ENCODE measurements around the gene RPL3. TPM values are rescaled to one million over a fixed set of nuclear protein-coding genes. Genes with fewer than 3 reads are reported as not detected.
"Not testable (repeated sequence)": the region's sequence is repeated elsewhere in the genome, so short reads cannot be mapped to it uniquely, and the experiment has no call there.

The RPL3 gene
- total and polyA plus RNA-seq, 9 donors = 1,838 to 3,798 (median 3,309) TPM

- H3K4me1 ChIP-seq (ENCODE audit: control insufficient read depth, insufficient read depth, low read length) = peaks cover 26% of the 10 kb centered on the region
- H3K4me3 ChIP-seq (ENCODE audit: low read length) = peak overlapping the region; percentile 70
- H3K36me3 ChIP-seq (ENCODE audit: control insufficient read depth, insufficient read depth, low read length) = no peaks in the 10 kb centered on the region
- H3K27ac ChIP-seq (ENCODE audit: low read length) = peak overlapping the region; percentile 62
- 7% methylated on average over 6 of the region's 11 CpGs for WGBS (ENCODE audit: insufficient coverage)
- DNase-seq = peak; percentile 52
- peaks cover 1% of the 10 kb centered on the region for H3K27me3 ChIP-seq (ENCODE audit: control insufficient read depth, insufficient read depth, low read length)
- H3K9me3 ChIP-seq (replicated peaks; ENCODE audit: control insufficient read depth, low read depth, low read length) = no peaks in the 10 kb centered on the region
These were observed 29.6 kb upstream of the RPL3 start for GRCh38 chr22:39348909-39349505.

GRCh38 chr22:39345231-39345630 lies 25.8 kb upstream of the RPL3 start:
- H3K9me3 ChIP-seq (replicated peaks; ENCODE audit: control insufficient read depth, low read depth, low read length) = no peaks in the 10 kb centered on the region
- H3K4me3 ChIP-seq (ENCODE audit: low read length) = no peak overlapping the region
- H3K4me1 ChIP-seq (ENCODE audit: control insufficient read depth, insufficient read depth, low read length) = peaks cover 8% of the 10 kb centered on the region
- H3K36me3 ChIP-seq (ENCODE audit: control insufficient read depth, insufficient read depth, low read length) = no peaks in the 10 kb centered on the region
- H3K27me3 ChIP-seq (ENCODE audit: control insufficient read depth, insufficient read depth, low read length) = peaks cover 2% of the 10 kb centered on the region
- H3K27ac ChIP-seq (ENCODE audit: low read length) = no peak overlapping the region
- DNase-seq = no peak
- WGBS (ENCODE audit: insufficient coverage) = no CpG with 5 or more reads among the region's 4 CpGs

GRCh38 chr22:39344046-39344390 lies 24.6 kb upstream of the RPL3 start:
- peaks cover 4% of the 10 kb centered on the region for H3K4me1 ChIP-seq (ENCODE audit: control insufficient read depth, insufficient read depth, low read length)
- no peaks in the 10 kb centered on the region for H3K36me3 ChIP-seq (ENCODE audit: control insufficient read depth, insufficient read depth, low read length)
- DNase-seq = no peak
- WGBS (ENCODE audit: insufficient coverage) = 57% methylated on average over 8 of the region's 8 CpGs
- H3K27ac ChIP-seq (ENCODE audit: low read length) = no peak overlapping the region
- H3K27me3 ChIP-seq (ENCODE audit: control insufficient read depth, insufficient read depth, low read length) = peaks cover 2% of the 10 kb centered on the region
- H3K9me3 ChIP-seq (replicated peaks; ENCODE audit: control insufficient read depth, low read depth, low read length) = no peaks in the 10 kb centered on the region
- H3K4me3 ChIP-seq (ENCODE audit: low read length) = no peak overlapping the region

- H3K27me3 ChIP-seq (ENCODE audit: control insufficient read depth, insufficient read depth, low read length) = peaks cover 2% of the 10 kb centered on the region
These were observed 24.0 kb upstream of the RPL3 start for GRCh38 chr22:39343259-39344045.

GRCh38 chr22:39341179-39341578 lies 21.8 kb upstream of the RPL3 start:
- Histone ChIP-seq H3K36me3 (ENCODE audit: control insufficient read depth, insufficient read depth, low read length) (no peaks in the 10 kb centered on the region), H3K27ac (ENCODE audit: low read length) (no peak overlapping the region), H3K27me3 (ENCODE audit: control insufficient read depth, insufficient read depth, low read length) (peaks cover 2% of the 10 kb centered on the region), H3K9me3 (replicated peaks; ENCODE audit: control insufficient read depth, low read depth, low read length) (no peaks in the 10 kb centered on the region), H3K4me3 (ENCODE audit: low read length) (no peak overlapping the region), H3K4me1 (ENCODE audit: control insufficient read depth, insufficient read depth, low read length) (no peaks in the 10 kb centered on the region)
- WGBS (ENCODE audit: insufficient coverage) = 76% methylated on average over 2 of the region's 3 CpGs
- DNase-seq = no peak

More at GRCh38 chr22:39343259-39344045, 24.0 kb upstream of the RPL3 start:
- DNase-seq = peak; percentile 74
- Histone ChIP-seq H3K4me3 (ENCODE audit: low read length) (no peak overlapping the region), H3K27ac (ENCODE audit: low read length) (no peak overlapping the region), H3K36me3 (ENCODE audit: control insufficient read depth, insufficient read depth, low read length) (no peaks in the 10 kb centered on the region), H3K4me1 (ENCODE audit: control insufficient read depth, insufficient read depth, low read length) (no peaks in the 10 kb centered on the region), H3K9me3 (replicated peaks; ENCODE audit: control insufficient read depth, low read depth, low read length) (no peaks in the 10 kb centered on the region)
- 8% methylated on average over 4 of the region's 15 CpGs for WGBS (ENCODE audit: insufficient coverage)

- H3K36me3 ChIP-seq (ENCODE audit: control insufficient read depth, insufficient read depth, low read length) = not testable (repeated sequence)
- WGBS (ENCODE audit: insufficient coverage) = 100% methylated on average over 3 of the region's 7 CpGs
These were observed 20.4 kb upstream of the RPL3 start for GRCh38 chr22:39339775-39340174.

GRCh38 chr22:39336411-39336810 lies 17.0 kb upstream of the RPL3 start:
- DNase-seq = no peak
- Histone ChIP-seq H3K4me1 (ENCODE audit: control insufficient read depth, insufficient read depth, low read length) (no peaks in the 10 kb centered on the region), H3K36me3 (ENCODE audit: control insufficient read depth, insufficient read depth, low read length) (no peaks in the 10 kb centered on the region), H3K9me3 (replicated peaks; ENCODE audit: control insufficient read depth, low read depth, low read length) (no peaks in the 10 kb centered on the region), H3K27ac (ENCODE audit: low read length) (no peak overlapping the region), H3K4me3 (ENCODE audit: low read length) (no peak overlapping the region), H3K27me3 (ENCODE audit: control insufficient read depth, insufficient read depth, low read length) (no peaks in the 10 kb centered on the region)
- 81% methylated on average over 3 of the region's 5 CpGs for WGBS (ENCODE audit: insufficient coverage)

More at GRCh38 chr22:39339775-39340174, 20.4 kb upstream of the RPL3 start:
- H3K27me3 ChIP-seq (ENCODE audit: control insufficient read depth, insufficient read depth, low read length); H3K4me1 ChIP-seq (ENCODE audit: control insufficient read depth, insufficient read depth, low read length); H3K4me3 ChIP-seq (ENCODE audit: low read length); DNase-seq; H3K27ac ChIP-seq (ENCODE audit: low read length); H3K9me3 ChIP-seq (replicated peaks; ENCODE audit: control insufficient read depth, low read depth, low read length): not testable (repeated sequence)

GRCh38 chr22:39332441-39333064 lies 13.1 kb upstream of the RPL3 start:
- WGBS (ENCODE audit: insufficient coverage) = no CpG with 5 or more reads among the region's 5 CpGs
- H3K4me1 ChIP-seq (ENCODE audit: control insufficient read depth, insufficient read depth, low read length) = no peaks in the 10 kb centered on the region
- H3K27me3 ChIP-seq (ENCODE audit: control insufficient read depth, insufficient read depth, low read length) = no peaks in the 10 kb centered on the region
- peak overlapping the region; percentile 35 for H3K27ac ChIP-seq (ENCODE audit: low read length)
- no peaks in the 10 kb centered on the region for H3K36me3 ChIP-seq (ENCODE audit: control insufficient read depth, insufficient read depth, low read length)
- no peak overlapping the region for H3K4me3 ChIP-seq (ENCODE audit: low read length)
- DNase-seq = peak; percentile 45
- H3K9me3 ChIP-seq (replicated peaks; ENCODE audit: control insufficient read depth, low read depth, low read length) = no peaks in the 10 kb centered on the region

- H3K27ac ChIP-seq (ENCODE audit: low read length); H3K4me3 ChIP-seq (ENCODE audit: low read length); DNase-seq; H3K4me1 ChIP-seq (ENCODE audit: control insufficient read depth, insufficient read depth, low read length); H3K36me3 ChIP-seq (ENCODE audit: control insufficient read depth, insufficient read depth, low read length); H3K9me3 ChIP-seq (replicated peaks; ENCODE audit: control insufficient read depth, low read depth, low read length); H3K27me3 ChIP-seq (ENCODE audit: control insufficient read depth, insufficient read depth, low read length): not testable (repeated sequence)
- no CpG with 5 or more reads among the region's 1 CpG for WGBS (ENCODE audit: insufficient coverage)
These were observed 11.1 kb upstream of the RPL3 start for GRCh38 chr22:39330553-39330952.

- Histone ChIP-seq H3K27me3 (ENCODE audit: control insufficient read depth, insufficient read depth, low read length) (no peaks in the 10 kb centered on the region), H3K4me1 (ENCODE audit: control insufficient read depth, insufficient read depth, low read length) (no peaks in the 10 kb centered on the region), H3K36me3 (ENCODE audit: control insufficient read depth, insufficient read depth, low read length) (no peaks in the 10 kb centered on the region), H3K9me3 (replicated peaks; ENCODE audit: control insufficient read depth, low read depth, low read length) (no peaks in the 10 kb centered on the region), H3K27ac (ENCODE audit: low read length) (no peak overlapping the region), H3K4me3 (ENCODE audit: low read length) (no peak overlapping the region)
- 84% methylated on average over 14 of the region's 18 CpGs for WGBS (ENCODE audit: insufficient coverage)
- DNase-seq = no peak
These were observed 8.8 kb upstream of the RPL3 start for GRCh38 chr22:39327995-39328754.

Measured in muscle of leg (tissue), 11 donors.